ENCODE measurements around the gene DPP6. TPM values are rescaled to one million over a fixed set of nuclear protein-coding genes. Genes with fewer than 3 reads are reported as not detected.
"Not testable (repeated sequence)": the region's sequence is repeated elsewhere in the genome, so short reads cannot be mapped to it uniquely, and the experiment has no call there.

DPP6 gene
- total and polyA plus RNA-seq, 11 donors = 0.05 to 2.9 (median 0.11) TPM; not detected in 3

DNA sequence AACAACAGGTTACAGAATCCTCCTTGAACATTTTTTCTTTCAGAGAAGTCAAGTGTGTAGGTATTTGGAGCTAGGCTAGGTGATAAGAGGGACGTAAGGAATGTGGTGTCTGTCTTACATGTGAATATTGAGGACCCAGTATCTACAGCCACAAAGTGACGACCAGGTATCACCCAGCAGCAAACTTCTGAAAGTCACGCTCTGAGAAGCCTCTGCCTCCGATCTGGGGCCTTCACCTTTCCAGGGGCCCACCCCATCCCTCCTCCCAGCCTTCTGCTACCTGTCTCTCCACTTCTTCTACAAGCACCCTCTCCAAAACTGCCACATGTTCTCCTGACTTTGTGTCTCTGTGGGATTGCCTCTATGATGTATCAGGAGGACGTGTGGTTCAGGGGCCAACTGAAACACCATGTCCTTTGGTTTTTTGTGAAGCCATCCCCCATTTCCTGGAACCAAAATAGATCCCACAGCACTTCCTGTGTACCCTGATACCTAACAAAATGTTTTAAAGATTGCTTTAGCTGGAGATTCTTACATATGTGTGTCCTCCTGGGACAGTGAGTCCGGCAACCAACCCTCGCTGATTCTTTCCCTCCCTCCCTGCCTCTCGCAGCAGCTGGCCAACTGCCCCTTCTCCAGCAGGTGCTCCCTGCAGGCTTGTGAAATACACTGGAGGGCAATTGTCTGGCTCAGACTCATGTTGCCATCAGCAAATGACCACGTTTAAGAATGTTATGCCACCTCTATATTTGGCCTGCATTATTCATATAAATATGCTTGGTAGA is 93.9 kb downstream of the DPP6 start:
- DNase-seq; intact Hi-C loops (cut with DNase I); ATAC-seq; H3K4me3 ChIP-seq; H3K27me3 ChIP-seq; H3K9me3 ChIP-seq; H3K4me1 ChIP-seq; H3K27ac ChIP-seq; H3K36me3 ChIP-seq: not testable (repeated sequence)
- WGBS, 4 donors = 55 to 69% (median 59%) methylated on average over 4 to 5 of the region's 9 CpGs

DNA sequence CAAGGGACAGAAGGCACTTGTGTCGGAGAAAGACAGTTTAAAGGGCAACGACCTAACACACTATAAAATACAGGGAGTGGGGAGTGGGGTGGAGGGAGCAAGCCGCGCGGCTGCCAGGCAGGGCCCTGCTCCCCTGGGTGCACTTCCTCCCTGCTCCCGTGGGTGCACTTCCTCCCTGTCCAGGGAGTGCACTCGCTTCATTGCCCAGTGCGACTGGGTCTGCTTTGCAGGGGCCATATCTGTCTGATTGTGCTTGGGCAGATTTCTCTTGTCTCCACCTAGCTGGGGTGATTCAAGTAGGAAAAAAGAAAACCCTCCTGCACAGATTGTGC is 94.5 kb downstream of the DPP6 start:
- H3K4me1 ChIP-seq; H3K27me3 ChIP-seq; DNase-seq; H3K27ac ChIP-seq; H3K9me3 ChIP-seq; ATAC-seq; intact Hi-C loops (cut with DNase I); H3K4me3 ChIP-seq; H3K36me3 ChIP-seq: not testable (repeated sequence)
- WGBS, 4 donors = 50 to 63% (median 60%) methylated on average over 2 to 6 of the region's 8 CpGs; no CpG with 5 or more reads in 1 of the 4 donors

DNA sequence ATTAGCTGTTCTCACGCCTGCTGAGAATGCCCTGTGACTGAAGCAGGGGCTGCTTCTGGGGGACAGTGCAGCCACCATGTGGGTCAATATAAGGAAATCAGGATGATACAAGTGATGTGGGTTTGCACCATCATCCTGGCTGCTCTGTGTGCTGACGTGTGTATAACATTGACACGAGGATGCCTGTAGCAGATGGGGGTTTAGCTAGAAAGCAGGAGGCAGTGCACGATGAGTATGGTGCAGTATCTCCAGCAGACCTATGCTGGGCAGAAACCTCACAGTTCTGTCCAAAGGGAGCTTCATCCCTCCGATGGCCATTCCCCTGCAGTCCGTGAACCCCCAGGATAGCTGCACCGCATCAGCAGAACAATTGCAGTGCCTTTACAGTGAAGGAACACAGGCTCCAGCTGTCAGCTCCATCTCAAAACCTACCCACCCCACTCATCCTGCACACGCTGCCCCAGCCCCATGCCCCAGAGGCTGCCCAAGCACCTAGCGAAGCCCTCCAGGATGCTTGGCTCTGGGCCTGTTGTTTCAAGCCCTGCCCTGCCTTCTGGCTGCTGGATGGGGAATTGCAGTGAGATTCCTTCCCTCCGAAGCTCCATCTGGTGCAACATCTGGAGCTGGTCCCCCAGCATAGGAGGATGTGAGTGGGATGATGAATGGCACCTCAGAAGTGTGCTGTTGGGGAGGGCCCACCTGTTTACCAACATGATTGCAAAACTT is 96.8 kb downstream of the DPP6 start:
- H3K4me1 ChIP-seq; ATAC-seq; H3K27me3 ChIP-seq; intact Hi-C loops (cut with DNase I); H3K27ac ChIP-seq; H3K36me3 ChIP-seq; DNase-seq; H3K4me3 ChIP-seq; H3K9me3 ChIP-seq: not testable (repeated sequence)
- 77 to 89% (median 79%) methylated on average over 5 to 9 of the region's 10 CpGs for WGBS, 4 donors

DNA sequence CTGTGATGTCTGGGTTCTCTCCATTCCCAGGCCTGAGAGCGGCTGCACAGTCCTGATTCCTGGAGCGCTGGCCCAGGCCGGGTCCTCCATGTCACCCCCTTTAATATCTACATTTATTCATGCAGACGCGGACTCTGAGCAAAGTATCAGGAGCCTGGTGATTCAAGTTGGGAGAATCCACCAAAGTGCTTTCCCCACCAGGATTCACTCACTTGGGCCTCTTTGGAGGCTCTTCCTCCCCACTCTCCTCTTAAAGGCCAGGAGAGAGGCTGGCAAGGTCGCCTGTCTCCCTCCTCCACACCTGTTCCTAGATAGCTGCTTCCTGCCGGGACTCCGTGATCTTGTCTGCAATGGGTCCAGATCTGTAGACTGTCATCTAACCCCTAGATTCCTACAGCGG is 98.5 kb downstream of the DPP6 start:
- H3K4me1 ChIP-seq; intact Hi-C loops (cut with DNase I); H3K27me3 ChIP-seq; H3K36me3 ChIP-seq; H3K9me3 ChIP-seq; DNase-seq; ATAC-seq; H3K4me3 ChIP-seq; H3K27ac ChIP-seq: not testable (repeated sequence)
- WGBS, 4 donors = 85 to 90% (median 86%) methylated on average over 7 to 9 of the region's 9 CpGs

DNA sequence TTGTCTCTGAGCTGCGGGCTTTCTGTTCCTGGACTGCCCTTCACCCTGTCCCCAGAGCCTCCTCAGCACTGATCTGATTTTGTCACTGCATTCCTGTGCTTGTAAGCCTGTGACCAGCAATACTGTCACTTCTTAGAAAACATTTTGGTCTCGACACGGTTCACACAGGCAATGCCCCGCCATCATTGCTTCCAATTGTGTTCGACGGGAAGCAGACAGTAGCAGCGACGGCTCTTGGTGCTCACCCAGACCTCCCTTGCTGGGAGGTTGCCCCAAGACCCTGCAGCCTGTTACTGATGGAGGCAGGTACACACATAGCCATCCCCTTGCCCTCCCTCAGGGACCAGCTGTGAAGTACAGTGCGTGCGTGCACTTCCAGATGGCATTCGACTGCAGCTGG is 99.1 kb downstream of the DPP6 start:
- H3K4me1 ChIP-seq; intact Hi-C loops (cut with DNase I); H3K36me3 ChIP-seq; H3K9me3 ChIP-seq; H3K4me3 ChIP-seq; H3K27ac ChIP-seq; H3K27me3 ChIP-seq; DNase-seq: not testable (repeated sequence)
- WGBS, 4 donors = 83 to 88% (median 85%) methylated on average over 11 of the region's 11 CpGs
- peak in 1 of 4 donors; percentile 27 for ATAC-seq

DNA sequence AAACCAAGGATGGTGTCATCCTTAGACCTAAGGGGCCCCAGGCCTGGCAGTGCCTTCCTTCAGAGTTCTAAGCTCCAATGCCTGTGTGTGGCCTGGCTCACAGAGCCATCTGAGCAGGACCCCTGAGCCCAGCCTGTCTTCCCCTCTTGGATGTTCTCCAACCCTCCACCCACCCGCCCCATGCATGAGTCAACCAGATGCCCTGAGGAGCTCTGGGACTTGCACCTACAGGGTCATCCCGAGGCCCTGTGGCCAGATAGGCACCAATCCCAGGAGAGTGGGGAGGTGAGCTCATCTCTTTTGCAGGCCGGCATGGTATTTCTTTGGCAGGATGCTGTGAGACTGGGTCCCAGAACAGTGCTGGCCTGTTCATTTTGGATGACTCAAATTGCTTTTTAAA is 103.7 kb downstream of the DPP6 start:
- H3K4me1 ChIP-seq; H3K27ac ChIP-seq; DNase-seq; H3K27me3 ChIP-seq; H3K9me3 ChIP-seq; H3K36me3 ChIP-seq; ATAC-seq; H3K4me3 ChIP-seq; intact Hi-C loops (cut with DNase I): not testable (repeated sequence)
- WGBS, 4 donors = 50 to 72% (median 63%) methylated on average over 1 to 3 of the region's 3 CpGs; no CpG with 5 or more reads in 1 of the 4 donors

DNA sequence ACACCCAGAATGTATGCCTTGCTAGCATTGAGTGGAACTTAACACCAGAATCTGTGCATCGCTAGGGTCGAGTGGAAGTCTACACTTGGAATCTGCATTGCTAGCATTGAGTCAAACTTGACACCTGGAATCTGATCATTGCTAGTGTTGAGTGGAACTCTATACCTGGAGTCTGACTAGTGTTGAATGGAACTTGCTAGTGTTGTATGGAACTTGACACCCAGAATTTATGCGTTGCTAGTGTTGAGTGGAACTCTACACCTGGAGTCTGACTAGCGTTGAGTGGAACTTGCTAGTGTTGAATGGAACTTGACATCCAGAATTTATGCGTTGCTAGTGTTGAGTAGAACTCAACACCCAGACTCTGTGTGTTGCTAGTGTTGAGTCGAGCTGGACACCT is 110.7 kb downstream of the DPP6 start:
- intact Hi-C loops (cut with DNase I) = not testable (repeated sequence)

DNA sequence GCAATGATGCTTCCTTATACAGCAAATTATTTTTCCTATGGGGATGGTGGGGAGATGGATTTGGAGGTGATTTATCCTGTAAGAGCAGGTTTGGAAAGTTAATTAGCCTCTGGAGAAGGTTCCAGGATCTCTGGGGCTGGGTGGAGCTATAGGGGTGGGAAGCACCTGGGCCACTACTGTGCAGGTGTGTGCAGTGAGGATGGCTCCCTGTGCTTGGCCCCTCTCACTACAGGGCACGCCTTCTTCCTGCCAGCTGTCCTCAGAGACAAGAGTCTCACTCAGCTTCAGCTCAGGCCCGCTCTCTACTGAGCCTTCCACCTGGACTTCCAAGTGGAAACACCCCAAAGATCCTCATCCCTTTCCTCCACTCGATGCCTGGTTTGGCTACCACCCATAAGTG is 111.4 kb downstream of the DPP6 start:
- WGBS, 4 donors = 54 to 69% (median 67%) methylated on average over 1 to 3 of the region's 3 CpGs
- ATAC-seq = peak in 1 of 4 donors; percentile 66
- not testable (repeated sequence) for H3K9me3 ChIP-seq

More for the DNA sequence above, 110.7 kb downstream of the DPP6 start:
- not testable (repeated sequence) for H3K27ac ChIP-seq, H3K27me3 ChIP-seq, DNase-seq, ATAC-seq, H3K36me3 ChIP-seq, H3K4me3 ChIP-seq, H3K4me1 ChIP-seq, H3K9me3 ChIP-seq
- WGBS, 4 donors = 71 to 78% (median 73%) methylated on average over 4 to 5 of the region's 6 CpGs

More for the DNA sequence above, 111.4 kb downstream of the DPP6 start:
- H3K27me3 ChIP-seq; DNase-seq; H3K27ac ChIP-seq; H3K4me3 ChIP-seq; H3K36me3 ChIP-seq; intact Hi-C loops (cut with DNase I); H3K4me1 ChIP-seq: not testable (repeated sequence)

All from heart left ventricle (tissue), 16 donors.